SK-N-SH treated with all-trans-retinoic acid at 6 μM for 48 hours (cell line): ENCODE measurements around the gene HDAC10.
"Not testable (repeated sequence)": the region's sequence is repeated elsewhere in the genome, so short reads cannot be mapped to it uniquely, and the experiment has no call there.

Source experiments
- ATAC-seq: fragments of 200-7000 bp; cut with Tn5 transposase; 3 replicates; pipeline ENCODE4 v1.9.1; 2020; ENCODE audit warnings: mild to moderate bottlenecking, moderate library complexity
- ARNTL ChIP-seq: fragments of 450-650 bp; formaldehyde crosslinking; IDR thresholded peaks from 2 replicates; pipeline ENCODE4 v1.5.0; 2020; ENCODE audit warnings: low read depth, mild to moderate bottlenecking, moderate library complexity, borderline replicate concordance
- BACH2 ChIP-seq: fragments of 250-450 bp; sonication (Bioruptor Pico); IDR thresholded peaks from 2 replicates; pipeline ENCODE4 v1.9.0; 2021; ENCODE audit warnings: mild to moderate bottlenecking, borderline replicate concordance
- CSDC2 ChIP-seq: fragments of 250-450 bp; sonication (Bioruptor Pico); IDR thresholded peaks from 2 replicates; pipeline ENCODE4 v1.5.0; 2020; ENCODE audit warnings: mild to moderate bottlenecking, moderate library complexity
- CSRNP3 ChIP-seq: fragments of 250-450 bp; sonication (Bioruptor Pico); IDR thresholded peaks from 2 replicates; pipeline ENCODE4 v1.5.1; 2021; ENCODE audit warnings: mild to moderate bottlenecking, moderate library complexity
- ESRRG ChIP-seq: fragments of 250-450 bp; sonication (Bioruptor Pico); IDR thresholded peaks from 2 replicates; pipeline ENCODE4 v1.6.1; 2021; ENCODE audit warnings: mild to moderate bottlenecking
- OSR1 ChIP-seq: fragments of 250-450 bp; sonication (Bioruptor Pico); IDR thresholded peaks from 2 replicates; pipeline ENCODE4 v1.8.0; 2022; ENCODE audit warnings: moderate library complexity, mild to moderate bottlenecking, inconsistent platforms
- PATZ1 ChIP-seq: fragments of 250-450 bp; sonication (Bioruptor Pico); IDR thresholded peaks from 2 replicates; pipeline ENCODE4 v1.8.0; 2020; ENCODE audit warnings: mild to moderate bottlenecking, moderate library complexity, borderline replicate concordance
- POU6F1 ChIP-seq: fragments of 250-450 bp; sonication (Bioruptor Pico); IDR thresholded peaks from 2 replicates; pipeline ENCODE4 v1.8.0; 2021; ENCODE audit warnings: low read depth, mild to moderate bottlenecking, moderate library complexity, borderline replicate concordance
- PPARA ChIP-seq: fragments of 250-450 bp; sonication (Bioruptor Pico); IDR thresholded peaks from 2 replicates; pipeline ENCODE4 v1.5.0; 2020; ENCODE audit warnings: mild to moderate bottlenecking, borderline replicate concordance
- RARB ChIP-seq: fragments of 250-450 bp; sonication (Bioruptor Pico); IDR thresholded peaks from 2 replicates; pipeline ENCODE4 v1.8.0; 2021; ENCODE audit warnings: mild to moderate bottlenecking, moderate library complexity
- SNAI2 ChIP-seq: fragments of 250-450 bp; sonication (Bioruptor Pico); IDR thresholded peaks from 2 replicates; pipeline ENCODE4 v1.5.0; 2020; ENCODE audit warnings: mild to moderate bottlenecking, moderate library complexity
- TCF4 ChIP-seq: fragments of 250-450 bp; sonication (Bioruptor Pico); IDR thresholded peaks from 2 replicates; pipeline ENCODE4 v1.8.0; 2021; ENCODE audit warnings: mild to moderate bottlenecking, moderate library complexity, borderline replicate concordance
- ZC3H10 ChIP-seq: fragments of 250-450 bp; sonication (Bioruptor Pico); IDR thresholded peaks from 2 replicates; pipeline ENCODE4 v1.5.1; 2021; ENCODE audit warnings: mild to moderate bottlenecking, moderate library complexity
- ZNF565 ChIP-seq: fragments of 450-650 bp; formaldehyde crosslinking; conservative IDR thresholded peaks from 2 replicates; pipeline ENCODE4 v1.5.0; 2020; ENCODE audit warnings: low read depth, mild to moderate bottlenecking, moderate library complexity
- ZNF70 ChIP-seq: fragments of 450-650 bp; formaldehyde crosslinking; IDR thresholded peaks from 2 replicates; pipeline ENCODE4 v1.5.0; 2020; ENCODE audit warnings: mild to moderate bottlenecking, moderate library complexity
- ZNF8 ChIP-seq: fragments of 450-650 bp; formaldehyde crosslinking; IDR thresholded peaks from 2 replicates; pipeline ENCODE4 v1.5.0; 2020; ENCODE audit warnings: mild to moderate bottlenecking, moderate library complexity
- TF ChIP-seq, protein P1 (sequence below): fragments of 250-450 bp; sonication (Bioruptor Pico); IDR thresholded peaks from 2 replicates; pipeline ENCODE4 v1.5.1; 2020; ENCODE audit warnings: low read depth, mild to moderate bottlenecking, moderate library complexity

HDAC10 gene

DNA sequence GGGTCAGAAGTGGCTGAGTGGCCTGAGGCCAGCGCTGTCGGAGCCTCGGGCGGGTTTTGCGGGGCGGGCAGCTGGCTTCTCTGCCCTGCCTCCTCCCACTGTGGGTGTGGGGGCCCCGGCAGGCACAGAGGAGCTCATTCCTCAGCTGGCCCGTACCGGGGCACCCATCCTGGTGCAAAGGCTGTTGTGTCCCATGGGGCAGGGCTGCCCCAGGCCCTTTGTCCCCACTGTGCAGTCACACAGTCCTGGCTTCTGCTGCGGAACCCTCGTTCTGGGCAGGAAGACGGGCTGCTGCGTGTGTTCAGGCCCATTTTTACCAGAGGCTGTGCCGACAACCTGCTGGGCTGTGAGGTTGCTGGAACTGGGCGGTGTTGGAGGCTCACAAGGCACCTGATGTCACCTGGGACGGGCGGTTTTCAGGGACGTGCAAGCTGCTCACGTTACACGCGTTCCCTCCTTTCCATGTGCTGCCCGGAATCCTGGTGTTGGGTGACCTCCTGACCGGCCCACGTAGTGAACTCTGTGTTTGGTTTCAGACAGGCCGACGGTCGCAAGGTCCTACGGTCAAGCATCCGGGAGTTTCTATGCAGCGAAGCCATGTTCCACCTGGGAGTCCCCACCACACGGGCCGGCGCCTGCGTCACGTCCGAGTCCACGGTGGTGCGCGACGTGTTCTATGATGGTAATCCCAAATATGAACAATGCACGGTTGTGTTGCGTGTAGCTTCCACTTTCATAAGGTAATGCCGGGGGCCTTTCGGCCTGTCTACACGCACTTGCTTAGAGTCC, 45.1 kb downstream of the HDAC10 start:
- no peak for ATAC-seq
- no peak for TF ChIP-seq PATZ1 (CRISPR knock-in tag)
- no peak for TF ChIP-seq OSR1 (CRISPR knock-in tag)
- no peak for TF ChIP-seq ZNF8
- TF ChIP-seq, protein P1, sequence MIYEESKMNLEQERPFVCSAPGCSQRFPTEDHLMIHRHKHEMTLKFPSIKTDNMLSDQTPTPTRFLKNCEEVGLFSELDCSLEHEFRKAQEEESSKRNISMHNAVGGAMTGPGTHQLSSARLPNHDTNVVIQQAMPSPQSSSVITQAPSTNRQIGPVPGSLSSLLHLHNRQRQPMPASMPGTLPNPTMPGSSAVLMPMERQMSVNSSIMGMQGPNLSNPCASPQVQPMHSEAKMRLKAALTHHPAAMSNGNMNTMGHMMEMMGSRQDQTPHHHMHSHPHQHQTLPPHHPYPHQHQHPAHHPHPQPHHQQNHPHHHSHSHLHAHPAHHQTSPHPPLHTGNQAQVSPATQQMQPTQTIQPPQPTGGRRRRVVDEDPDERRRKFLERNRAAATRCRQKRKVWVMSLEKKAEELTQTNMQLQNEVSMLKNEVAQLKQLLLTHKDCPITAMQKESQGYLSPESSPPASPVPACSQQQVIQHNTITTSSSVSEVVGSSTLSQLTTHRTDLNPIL (CRISPR knock-in tag), result no peak
- TF ChIP-seq ZNF70 (CRISPR knock-in tag), result no peak

DNA sequence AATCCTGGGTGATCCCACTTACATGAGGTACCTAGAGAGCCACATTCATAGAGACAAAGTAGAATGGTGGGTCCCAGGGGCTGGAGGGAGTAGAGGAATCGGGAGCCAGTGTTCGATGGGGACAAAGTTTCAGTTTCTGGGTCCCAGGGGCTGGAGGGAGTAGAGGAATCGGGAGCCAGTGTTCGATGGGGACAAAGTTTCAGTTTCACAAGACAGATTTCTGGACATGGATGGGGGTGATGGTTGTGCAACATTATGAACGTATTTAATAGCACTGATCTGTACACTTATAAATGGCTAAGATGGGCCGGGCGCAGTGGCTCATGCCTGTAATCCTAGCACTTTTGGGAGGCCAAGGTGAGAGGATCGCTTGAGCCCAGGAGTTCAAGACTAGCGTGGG, 46.1 kb downstream of the HDAC10 start:
- ATAC-seq, result not testable (repeated sequence)

GRCh38 chr22:50204571-50204970, 46.5 kb downstream of the HDAC10 start:
- TF ChIP-seq PATZ1 (CRISPR knock-in tag) (no peak), ZNF565 (no peak), ESRRG (no peak), BACH2 (no peak), POU6F1 (CRISPR knock-in tag) (no peak), ZNF8 (no peak), PPARA (CRISPR knock-in tag) (no peak), OSR1 (CRISPR knock-in tag) (no peak)
- TF ChIP-seq, protein P1 (CRISPR knock-in tag), result no peak
- TF ChIP-seq, all 23 proteins: peak for 0
- no peak for ATAC-seq

DNA sequence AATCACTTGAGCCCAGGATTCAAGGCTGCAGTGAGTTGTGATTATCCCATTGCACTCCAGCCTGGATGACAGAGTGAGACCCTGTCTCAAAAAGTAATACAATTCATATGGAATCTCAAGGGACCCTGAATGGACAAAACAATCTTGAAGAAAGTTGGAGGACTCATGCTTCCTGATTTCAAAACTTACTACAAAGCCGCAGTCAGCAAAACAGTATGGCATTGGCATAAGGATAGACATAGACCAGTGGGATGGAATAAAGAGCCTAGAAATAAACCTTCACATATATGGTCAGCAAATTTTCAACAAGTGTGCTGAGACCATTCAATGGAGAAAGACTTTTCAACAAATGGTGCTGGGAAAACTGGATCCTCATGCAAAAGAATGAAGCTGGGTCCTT, 47.8 kb downstream of the HDAC10 start:
- no peak for TF ChIP-seq POU6F1 (CRISPR knock-in tag)
- no peak for TF ChIP-seq ZC3H10 (CRISPR knock-in tag)
- no peak for TF ChIP-seq TCF4
- no peak for TF ChIP-seq BACH2
- TF ChIP-seq SNAI2 (CRISPR knock-in tag), result no peak
- no peak for ATAC-seq

DNA sequence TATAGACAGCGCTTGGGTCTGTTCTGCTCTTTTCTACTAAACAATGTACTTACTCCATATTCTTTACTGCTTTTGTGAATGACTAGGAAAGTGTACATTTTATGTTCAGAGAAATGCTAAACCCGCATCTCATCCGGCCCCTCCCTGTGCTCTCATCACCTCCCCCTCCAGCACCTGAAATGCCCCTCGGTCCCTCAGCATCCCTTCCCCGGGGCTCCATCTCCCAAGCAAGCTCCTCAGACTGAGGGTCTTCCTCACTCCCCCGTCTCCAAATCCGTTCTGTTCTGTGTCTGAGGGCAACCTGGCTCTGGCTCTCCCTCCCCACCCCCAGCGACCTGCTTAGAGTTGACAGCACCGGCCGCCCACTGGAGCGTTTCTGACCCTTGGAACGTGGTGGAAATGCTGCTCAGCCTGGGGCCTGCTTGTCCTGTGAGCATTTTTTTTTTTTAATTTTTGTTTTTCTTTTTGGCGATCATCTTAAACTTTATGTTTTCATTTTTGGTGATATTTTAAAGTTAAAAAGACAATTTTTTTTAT, 48.9 kb downstream of the HDAC10 start:
- ATAC-seq, result no peak

More for the DNA sequence above, 48.9 kb downstream of the HDAC10 start:
- TF ChIP-seq ZC3H10 (CRISPR knock-in tag) (no peak), CSDC2 (no peak), ZNF565 (no peak), RARB (CRISPR knock-in tag) (no peak), CSRNP3 (CRISPR knock-in tag) (no peak), ESRRG (no peak), OSR1 (CRISPR knock-in tag) (no peak), ARNTL (CRISPR knock-in tag) (no peak)
